GM18520 (cell line): ENCODE data around the gene GATM.

Experiments
- ATAC-seq: cut with Tn5 transposase; IDR thresholded peaks from one replicate; pipeline ENCODE4 v1.9.1; 2021; ENCODE audit not compliant: unreplicated experiment

Gene GATM

GRCh38 chr15:45378149-45378912 is at the start of gene GATM:
TSS of gene GATM (minus strand) at chr15:45378544. CDS start at chr15:45378453, 91 bp downstream.
- peak; percentile 66 for ATAC-seq

GRCh38 chr15:45427085-45427484 is 48.7 kb upstream of the GATM start:
- no peak for ATAC-seq

- no peak for ATAC-seq
Measured at GRCh38 chr15:45425135-45425534, 46.8 kb upstream of the GATM start.

GRCh38 chr15:45424429-45424828 is 46.1 kb upstream of the GATM start:
- no peak for ATAC-seq

- no peak for ATAC-seq
Measured at GRCh38 chr15:45417303-45417950, 39.1 kb upstream of the GATM start.

- ATAC-seq: no peak
Measured at GRCh38 chr15:45414215-45414885, 36.0 kb upstream of the GATM start.

- no peak for ATAC-seq
Measured at GRCh38 chr15:45409596-45409995, 31.3 kb upstream of the GATM start.

- no peak for ATAC-seq
Measured at GRCh38 chr15:45407786-45408185, 29.4 kb upstream of the GATM start.

GRCh38 chr15:45402955-45403877 is 24.9 kb upstream of the GATM start:
- peak; percentile 16 for ATAC-seq

- peak; percentile 71 for ATAC-seq
Measured at GRCh38 chr15:45402162-45402954, 24.0 kb upstream of the GATM start.

GRCh38 chr15:45401665-45402161 is 23.4 kb upstream of the GATM start:
- no peak for ATAC-seq

GRCh38 chr15:45399381-45400212 is 21.3 kb upstream of the GATM start:
- no peak for ATAC-seq

GRCh38 chr15:45397116-45397665 is 18.8 kb upstream of the GATM start:
- no peak for ATAC-seq

GRCh38 chr15:45395943-45396342 is 17.6 kb upstream of the GATM start:
- ATAC-seq: no peak

GRCh38 chr15:45394681-45395080 is 16.3 kb upstream of the GATM start:
- ATAC-seq: no peak

- no peak for ATAC-seq
Measured at GRCh38 chr15:45393851-45394250, 15.5 kb upstream of the GATM start.

- ATAC-seq: no peak
Measured at GRCh38 chr15:45392584-45392855, 14.2 kb upstream of the GATM start.

GRCh38 chr15:45391746-45392583 is 13.6 kb upstream of the GATM start:
- ATAC-seq: peak; percentile 84
